GM23248 (cell line): ENCODE results near the gene AK2. TPM values are rescaled to one million over a fixed set of nuclear protein-coding genes. Genes with fewer than 3 reads are reported as not detected.

Experiments
- DNase-seq: peaks from one replicate; pipeline ENCODE4 v3.0.0-alpha.2; 2015
- H2AFZ ChIP-seq: fragments of 200-600 bp; sonication (generic); 2 replicates; pipeline ENCODE4 v1.6.1; 2016; ENCODE audit warnings: antibody characterized with exemption
- H3F3A ChIP-seq: fragments of 200-600 bp; sonication (generic); 2 replicates; pipeline ENCODE4 v1.6.1; 2016; ENCODE audit warnings: mild to moderate bottlenecking, antibody characterized with exemption, mixed run types; ENCODE audit not compliant: insufficient read depth
- H3K27ac ChIP-seq: fragments of 200-600 bp; sonication (generic); 2 replicates; pipeline ENCODE4 v1.5.1; 2016; ENCODE audit warnings: mild to moderate bottlenecking
- H3K27me3 ChIP-seq: fragments of 200-600 bp; sonication (generic); replicated peaks from 2 replicates; pipeline ENCODE4 v1.6.1; 2016; ENCODE audit warnings: mild to moderate bottlenecking; ENCODE audit not compliant: insufficient read depth
- H3K36me3 ChIP-seq: fragments of 200-600 bp; sonication (generic); 2 replicates; pipeline ENCODE4 v1.6.1; 2016; ENCODE audit warnings: low read depth, mild to moderate bottlenecking
- H3K4me1 ChIP-seq: fragments of 200-600 bp; sonication (generic); 2 replicates; pipeline ENCODE4 v1.6.1; 2016; ENCODE audit warnings: mild to moderate bottlenecking; ENCODE audit not compliant: insufficient read depth
- H3K4me2 ChIP-seq: fragments of 200-600 bp; sonication (generic); one replicate; pipeline ENCODE4 v1.6.1; 2016; ENCODE audit warnings: mild to moderate bottlenecking; ENCODE audit not compliant: unreplicated experiment
- H3K4me3 ChIP-seq: fragments of 200-600 bp; sonication (generic); 2 replicates; pipeline ENCODE4 v1.5.1; 2016; ENCODE audit warnings: mild to moderate bottlenecking
- H3K79me2 ChIP-seq: fragments of 200-600 bp; sonication (generic); 2 replicates; pipeline ENCODE4 v1.6.1; 2016; ENCODE audit warnings: mild to moderate bottlenecking; ENCODE audit not compliant: insufficient read depth
- H3K9ac ChIP-seq: fragments of 200-600 bp; sonication (generic); 2 replicates; pipeline ENCODE4 v1.6.1; 2016; ENCODE audit warnings: mild to moderate bottlenecking
- H3K9me2 ChIP-seq: fragments of 200-600 bp; sonication (generic); 2 replicates; pipeline ENCODE4 v1.6.1; 2016; ENCODE audit warnings: mixed run types, mild to moderate bottlenecking, moderate library complexity; ENCODE audit not compliant: insufficient read depth
- H3K9me3 ChIP-seq: fragments of 200-600 bp; sonication (generic); one replicate; pipeline ENCODE4 v1.6.1; 2017; ENCODE audit warnings: low read depth
- H4K20me1 ChIP-seq: fragments of 200-600 bp; sonication (generic); 2 replicates; pipeline ENCODE4 v1.6.0; 2016; ENCODE audit not compliant: insufficient read depth
- EZH2 ChIP-seq: fragments of 200-600 bp; sonication (generic); IDR thresholded peaks from 2 replicates; pipeline ENCODE4 v1.6.1; 2018; ENCODE audit warnings: antibody characterized with exemption, mild to moderate bottlenecking; ENCODE audit not compliant: insufficient read depth, poor library complexity, severe bottlenecking
- EZH2phosphoT487 ChIP-seq: fragments of 200-600 bp; sonication (generic); IDR thresholded peaks from 2 replicates; pipeline ENCODE4 v1.6.1; 2018; ENCODE audit warnings: antibody characterized with exemption, moderate library complexity, mild to moderate bottlenecking, low read depth; ENCODE audit not compliant: insufficient read depth
- WGBS, 2 experiments: methylation state at CpG; one replicate each; pipeline ENCODE4 v1.1.6; 2015 to 2017; ENCODE audit warnings: low lambda C conversion rate in 2 of 2, low coverage in 1 of 2; ENCODE audit errors: missing lambda C conversion rate in 2 of 2; 5-methylcytosine and 5-hydroxymethylcytosine counted together
- in situ Hi-C: fragments of 300-500 bp; cut with MboI; formaldehyde crosslinking; loops from 2 replicates; pipeline ENCODE4 v1.15.0; 2020
- polyA plus RNA-seq: library from polyadenylated mRNA; unstranded; fragments of >200 nt; fragmentation: Nextera tagmentation; extraction: Ambion mirVana; gene quantifications from 2 replicates; pipeline ENCODE4 v1.2.1, GENCODE V29; 2016
- total RNA-seq: library from RNA; depleted of rRNA; stranded (reverse); fragments of >200 nt; shearing (Covaris generic); gene quantifications from 2 replicates; pipeline ENCODE4 v1.2.3, GENCODE V29; 2014

The AK2 gene
- total and polyA plus RNA-seq, 2 experiments from 2014 or later, result 134 to 179 TPM

GRCh38 chr1:33001282-33001681, 35.4 kb downstream of the AK2 start:
- Histone ChIP-seq H3K27me3 (no peaks in the 10 kb centered on the region), H3K79me2 (no peaks in the 10 kb centered on the region), H3K4me2 (no peak overlapping the region), H3K36me3 (no peaks in the 10 kb centered on the region), H3K4me3 (no peak overlapping the region), H3K4me1 (peaks cover 37% of the 10 kb centered on the region), H2AFZ (no peak overlapping the region), H3K9me3 (no peaks in the 10 kb centered on the region), H3F3A (peaks cover 30% of the 10 kb centered on the region), H3K9ac (no peak overlapping the region), H4K20me1 (no peaks in the 10 kb centered on the region), H3K9me2 (no peaks in the 10 kb centered on the region), H3K27ac (no peak overlapping the region)
- no peak for TF ChIP-seq EZH2phosphoT487
- TF ChIP-seq EZH2, result no peak
- 97 to 98% methylated on average over 2 of the region's 2 CpGs for WGBS, 2 experiments
- DNase-seq, result no peak
- in situ Hi-C loops, result no loop called here

- H3K27me3 ChIP-seq, result no peaks in the 10 kb centered on the region
- peaks cover 30% of the 10 kb centered on the region for H3F3A ChIP-seq
- no peaks in the 10 kb centered on the region for H4K20me1 ChIP-seq
- no peaks in the 10 kb centered on the region for H3K36me3 ChIP-seq
- no peak overlapping the region for H3K9ac ChIP-seq
- WGBS, 2 experiments, result 70 to 78% methylated on average over 4 of the region's 4 CpGs
- DNase-seq, result no peak
- no peaks in the 10 kb centered on the region for H3K9me2 ChIP-seq
- no peak overlapping the region for H3K27ac ChIP-seq
- H3K4me1 ChIP-seq, result peaks cover 37% of the 10 kb centered on the region
- H3K79me2 ChIP-seq, result no peaks in the 10 kb centered on the region
- TF ChIP-seq EZH2phosphoT487 (no peak), EZH2 (no peak)
- no peak overlapping the region for H3K4me2 ChIP-seq
- no peak overlapping the region for H3K4me3 ChIP-seq
- no peak overlapping the region for H2AFZ ChIP-seq
- no peaks in the 10 kb centered on the region for H3K9me3 ChIP-seq
- in situ Hi-C loops, result no loop called here
Measured at GRCh38 chr1:33000427-33001026, 36.2 kb downstream of the AK2 start.

- Histone ChIP-seq H3K36me3 (no peaks in the 10 kb centered on the region), H3K9me2 (no peaks in the 10 kb centered on the region), H3F3A (peaks cover 30% of the 10 kb centered on the region), H3K27me3 (no peaks in the 10 kb centered on the region), H3K79me2 (no peaks in the 10 kb centered on the region), H3K4me1 (peaks cover 26% of the 10 kb centered on the region), H4K20me1 (no peaks in the 10 kb centered on the region), H3K4me3 (no peak overlapping the region), H3K9ac (no peak overlapping the region), H2AFZ (no peak overlapping the region), H3K27ac (peak overlapping the region; percentile 97; the same call in 1 of the 2 replicates), H3K9me3 (no peaks in the 10 kb centered on the region), H3K4me2 (no peak overlapping the region)
- no peak for TF ChIP-seq EZH2
- no peak for TF ChIP-seq EZH2phosphoT487
- 63 to 72% methylated on average over 4 of the region's 4 CpGs for WGBS, 2 experiments
- DNase-seq, result no peak
- in situ Hi-C loops, result no loop called here
Measured at GRCh38 chr1:32998997-32999396, 37.7 kb downstream of the AK2 start.

- no peak for TF ChIP-seq EZH2
- TF ChIP-seq EZH2phosphoT487, result no peak
- peaks cover 33% of the 10 kb centered on the region for H3F3A ChIP-seq
- H3K79me2 ChIP-seq, result no peaks in the 10 kb centered on the region
- H3K9me2 ChIP-seq, result no peaks in the 10 kb centered on the region
- H4K20me1 ChIP-seq, result no peaks in the 10 kb centered on the region
- DNase-seq, result peak; percentile 24
- WGBS, 2 experiments, result 57 to 58% methylated on average over 5 of the region's 5 CpGs
- no peaks in the 10 kb centered on the region for H3K9me3 ChIP-seq
- no peak overlapping the region for H2AFZ ChIP-seq
- no peaks in the 10 kb centered on the region for H3K27me3 ChIP-seq
- H3K4me1 ChIP-seq, result peaks cover 23% of the 10 kb centered on the region
- no peak overlapping the region for H3K4me3 ChIP-seq
- peak overlapping the region; percentile 97 for H3K27ac ChIP-seq
- peak overlapping the region; percentile 50 for H3K4me2 ChIP-seq
- H3K9ac ChIP-seq, result peak overlapping the region; percentile 76
- no peaks in the 10 kb centered on the region for H3K36me3 ChIP-seq
- in situ Hi-C loops, result no loop called here
Measured at GRCh38 chr1:32998064-32998463, 38.6 kb downstream of the AK2 start.
